ENCODE measurements around the gene RTN4IP1. TPM values are rescaled to one million over a fixed set of nuclear protein-coding genes. Genes with fewer than 3 reads are reported as not detected.

RTN4IP1 gene
- total and polyA plus RNA-seq, 2 of the 13 experiments (the other 11 are each of a cell fraction or from before 2014, with no cell fraction given) = 5.5 to 17.2 TPM

DNA sequence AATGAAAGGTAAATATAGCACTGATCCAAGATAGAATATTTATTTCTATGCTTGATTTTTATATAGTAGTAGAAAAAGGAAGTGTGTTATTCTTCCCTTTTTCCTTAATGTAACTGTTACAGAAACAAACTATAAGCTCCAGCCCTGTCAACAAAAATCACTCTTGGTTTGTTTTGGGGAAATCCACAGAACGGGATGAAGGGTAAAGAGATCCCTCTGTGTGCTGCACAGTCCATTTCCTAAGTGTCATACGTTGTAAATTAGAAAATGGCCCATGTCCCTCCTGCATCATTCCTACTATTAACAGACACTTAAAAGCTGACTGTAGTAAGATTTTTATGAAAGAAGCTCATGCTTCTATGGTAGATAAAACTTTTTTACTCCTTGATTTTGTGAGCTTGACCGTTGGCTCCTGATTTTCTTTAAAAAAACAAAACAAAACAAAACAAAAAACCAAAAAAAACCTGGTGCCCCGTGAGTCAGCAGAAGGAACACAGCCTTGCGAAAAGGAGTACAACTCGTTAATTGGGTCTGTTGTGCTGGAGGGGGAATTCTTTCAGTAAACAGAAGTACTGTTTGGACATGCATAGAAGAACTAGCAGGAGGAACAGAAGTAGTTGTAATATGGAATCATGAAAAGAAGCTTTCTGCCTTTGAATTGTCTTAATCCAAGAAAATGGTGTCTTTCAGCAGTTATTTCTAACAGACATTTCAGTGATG, 67.5 kb downstream of the RTN4IP1 start (continued):
- TF ChIP-seq, protein P1, sequence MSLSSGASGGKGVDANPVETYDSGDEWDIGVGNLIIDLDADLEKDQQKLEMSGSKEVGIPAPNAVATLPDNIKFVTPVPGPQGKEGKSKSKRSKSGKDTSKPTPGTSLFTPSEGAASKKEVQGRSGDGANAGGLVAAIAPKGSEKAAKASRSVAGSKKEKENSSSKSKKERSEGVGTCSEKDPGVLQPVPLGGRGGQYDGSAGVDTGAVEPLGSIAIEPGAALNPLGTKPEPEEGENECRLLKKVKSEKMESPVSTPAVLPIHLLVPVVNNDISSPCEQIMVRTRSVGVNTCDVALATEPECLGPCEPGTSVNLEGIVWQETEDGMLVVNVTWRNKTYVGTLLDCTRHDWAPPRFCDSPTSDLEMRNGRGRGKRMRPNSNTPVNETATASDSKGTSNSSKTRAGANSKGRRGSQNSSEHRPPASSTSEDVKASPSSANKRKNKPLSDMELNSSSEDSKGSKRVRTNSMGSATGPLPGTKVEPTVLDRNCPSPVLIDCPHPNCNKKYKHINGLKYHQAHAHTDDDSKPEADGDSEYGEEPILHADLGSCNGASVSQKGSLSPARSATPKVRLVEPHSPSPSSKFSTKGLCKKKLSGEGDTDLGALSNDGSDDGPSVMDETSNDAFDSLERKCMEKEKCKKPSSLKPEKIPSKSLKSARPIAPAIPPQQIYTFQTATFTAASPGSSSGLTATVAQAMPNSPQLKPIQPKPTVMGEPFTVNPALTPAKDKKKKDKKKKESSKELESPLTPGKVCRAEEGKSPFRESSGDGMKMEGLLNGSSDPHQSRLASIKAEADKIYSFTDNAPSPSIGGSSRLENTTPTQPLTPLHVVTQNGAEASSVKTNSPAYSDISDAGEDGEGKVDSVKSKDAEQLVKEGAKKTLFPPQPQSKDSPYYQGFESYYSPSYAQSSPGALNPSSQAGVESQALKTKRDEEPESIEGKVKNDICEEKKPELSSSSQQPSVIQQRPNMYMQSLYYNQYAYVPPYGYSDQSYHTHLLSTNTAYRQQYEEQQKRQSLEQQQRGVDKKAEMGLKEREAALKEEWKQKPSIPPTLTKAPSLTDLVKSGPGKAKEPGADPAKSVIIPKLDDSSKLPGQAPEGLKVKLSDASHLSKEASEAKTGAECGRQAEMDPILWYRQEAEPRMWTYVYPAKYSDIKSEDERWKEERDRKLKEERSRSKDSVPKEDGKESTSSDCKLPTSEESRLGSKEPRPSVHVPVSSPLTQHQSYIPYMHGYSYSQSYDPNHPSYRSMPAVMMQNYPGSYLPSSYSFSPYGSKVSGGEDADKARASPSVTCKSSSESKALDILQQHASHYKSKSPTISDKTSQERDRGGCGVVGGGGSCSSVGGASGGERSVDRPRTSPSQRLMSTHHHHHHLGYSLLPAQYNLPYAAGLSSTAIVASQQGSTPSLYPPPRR (CRISPR knock-in tag; IDR thresholded peaks at IDR 0.05; ENCODE audit: borderline replicate concordance) = no peak
- TF ChIP-seq NFYC (CRISPR knock-in tag; IDR thresholded peaks at IDR 0.05) = no peak
- no peak for TF ChIP-seq ZFP62 (CRISPR knock-in tag; IDR thresholded peaks at IDR 0.05)
- TF ChIP-seq ZBTB42 (CRISPR knock-in tag; IDR thresholded peaks at IDR 0.05) = no peak
- TF ChIP-seq BRCA1 (CRISPR knock-in tag; IDR thresholded peaks at IDR 0.05) = no peak
- no peak for TF ChIP-seq ZNF225 (CRISPR knock-in tag; IDR thresholded peaks at IDR 0.05)

DNA sequence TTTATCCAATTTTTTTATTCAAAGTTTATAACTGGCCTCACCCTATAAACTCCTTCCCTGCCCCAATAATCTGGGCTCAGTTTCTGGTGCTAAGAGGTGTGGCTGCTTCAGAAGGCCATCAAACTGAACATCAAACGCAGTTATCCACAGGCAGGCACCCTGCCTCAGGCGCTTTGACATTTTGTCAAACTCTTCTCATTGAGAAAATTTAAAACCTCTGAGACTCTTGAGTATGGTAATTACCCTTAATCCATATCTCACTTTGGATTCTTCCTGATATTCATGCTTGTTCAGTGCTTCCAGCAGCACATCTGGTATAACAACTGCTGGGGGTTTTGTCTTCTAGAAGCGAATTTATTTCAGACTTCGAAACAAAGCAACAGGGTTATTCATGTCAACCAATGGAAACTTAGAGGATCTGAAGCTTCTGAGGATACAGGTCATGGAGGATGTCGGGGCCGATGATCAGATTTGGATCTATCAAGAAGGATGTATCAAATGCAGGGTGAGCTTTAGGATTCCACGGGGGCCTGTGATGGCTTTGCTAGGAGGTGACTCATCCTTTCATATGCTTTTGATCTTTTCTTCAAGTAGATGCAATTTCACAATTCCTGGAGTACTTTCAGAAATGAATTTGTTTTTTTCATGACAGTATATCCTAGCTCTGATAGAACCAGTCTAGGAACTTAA, 68.2 kb downstream of the RTN4IP1 start:
- no peak for DNase-seq (ENCODE audit: low spot score)
- in situ Hi-C loops (cut with HindIII; ENCODE audit: extremely low pct_ligation_motif_present, low pct_unique_long_range_greater_than_20kb) (loop anchor here (10.0 kb wide), 1 partner anchor 226 kb away; no protein-coding TSS in a partner anchor), intact Hi-C loops (cut with micrococcal nuclease; ENCODE audit: unreplicated experiment) (no loop called here)
- Histone ChIP-seq H3K4me3 (replicated peaks in 1 of 3; ENCODE audit: insufficient read depth in 1 of 3, low read depth in 2 of 3, low read length in 3 of 3) (no peak overlapping the region), H3K9ac (ENCODE audit: insufficient read depth, low read depth, low read length) (no peak overlapping the region), H3K36me3 (replicated peaks in 1 of 2; ENCODE audit: control insufficient read depth in 1 of 2, insufficient read depth in 2 of 2, low read length in 2 of 2) (peaks cover 2 to 31% of the 10 kb centered on the region in 2 experiments; a peak in 4 of 5 replicates), H3K4me1 (ENCODE audit: insufficient read depth, low read length) (peaks cover 33% of the 10 kb centered on the region), H3K4me2 (ENCODE audit: low read depth, low read length) (no peak overlapping the region), H3K9me3 (ENCODE audit: low read length) (no peaks in the 10 kb centered on the region), H2AFZ (ENCODE audit: low read length) (no peak overlapping the region), H3K79me2 (ENCODE audit: insufficient read depth, low read length) (no peaks in the 10 kb centered on the region), H3K27ac (ENCODE audit: extremely low read length, insufficient read depth, low read length) (no peak overlapping the region), H4K20me1 (ENCODE audit: insufficient read depth, low read length) (no peaks in the 10 kb centered on the region), H3K27me3 (ENCODE audit: control insufficient read depth in 1 of 2, insufficient read depth in 2 of 2, low read length in 2 of 2) (no peaks in the 10 kb centered on the region)
- ChIA-PET CTCF (ENCODE audit: low intra/inter-chr PET ratio, low total read pairs) (no interaction called here), POLR2A (no interaction called here)
- ATAC-seq = no peak
- 96% methylated on average over 7 of the region's 7 CpGs for WGBS (ENCODE audit: low lambda C conversion rate)
- no peak for FAIRE-seq
- BruUV-seq (replicated peaks) = no TSS peak
- TF ChIP-seq ZNF891 (CRISPR knock-in tag; IDR thresholded peaks at IDR 0.05) (no peak), AHR (CRISPR knock-in tag; IDR thresholded peaks at IDR 0.05) (no peak)
- TF ChIP-seq, protein P2, sequence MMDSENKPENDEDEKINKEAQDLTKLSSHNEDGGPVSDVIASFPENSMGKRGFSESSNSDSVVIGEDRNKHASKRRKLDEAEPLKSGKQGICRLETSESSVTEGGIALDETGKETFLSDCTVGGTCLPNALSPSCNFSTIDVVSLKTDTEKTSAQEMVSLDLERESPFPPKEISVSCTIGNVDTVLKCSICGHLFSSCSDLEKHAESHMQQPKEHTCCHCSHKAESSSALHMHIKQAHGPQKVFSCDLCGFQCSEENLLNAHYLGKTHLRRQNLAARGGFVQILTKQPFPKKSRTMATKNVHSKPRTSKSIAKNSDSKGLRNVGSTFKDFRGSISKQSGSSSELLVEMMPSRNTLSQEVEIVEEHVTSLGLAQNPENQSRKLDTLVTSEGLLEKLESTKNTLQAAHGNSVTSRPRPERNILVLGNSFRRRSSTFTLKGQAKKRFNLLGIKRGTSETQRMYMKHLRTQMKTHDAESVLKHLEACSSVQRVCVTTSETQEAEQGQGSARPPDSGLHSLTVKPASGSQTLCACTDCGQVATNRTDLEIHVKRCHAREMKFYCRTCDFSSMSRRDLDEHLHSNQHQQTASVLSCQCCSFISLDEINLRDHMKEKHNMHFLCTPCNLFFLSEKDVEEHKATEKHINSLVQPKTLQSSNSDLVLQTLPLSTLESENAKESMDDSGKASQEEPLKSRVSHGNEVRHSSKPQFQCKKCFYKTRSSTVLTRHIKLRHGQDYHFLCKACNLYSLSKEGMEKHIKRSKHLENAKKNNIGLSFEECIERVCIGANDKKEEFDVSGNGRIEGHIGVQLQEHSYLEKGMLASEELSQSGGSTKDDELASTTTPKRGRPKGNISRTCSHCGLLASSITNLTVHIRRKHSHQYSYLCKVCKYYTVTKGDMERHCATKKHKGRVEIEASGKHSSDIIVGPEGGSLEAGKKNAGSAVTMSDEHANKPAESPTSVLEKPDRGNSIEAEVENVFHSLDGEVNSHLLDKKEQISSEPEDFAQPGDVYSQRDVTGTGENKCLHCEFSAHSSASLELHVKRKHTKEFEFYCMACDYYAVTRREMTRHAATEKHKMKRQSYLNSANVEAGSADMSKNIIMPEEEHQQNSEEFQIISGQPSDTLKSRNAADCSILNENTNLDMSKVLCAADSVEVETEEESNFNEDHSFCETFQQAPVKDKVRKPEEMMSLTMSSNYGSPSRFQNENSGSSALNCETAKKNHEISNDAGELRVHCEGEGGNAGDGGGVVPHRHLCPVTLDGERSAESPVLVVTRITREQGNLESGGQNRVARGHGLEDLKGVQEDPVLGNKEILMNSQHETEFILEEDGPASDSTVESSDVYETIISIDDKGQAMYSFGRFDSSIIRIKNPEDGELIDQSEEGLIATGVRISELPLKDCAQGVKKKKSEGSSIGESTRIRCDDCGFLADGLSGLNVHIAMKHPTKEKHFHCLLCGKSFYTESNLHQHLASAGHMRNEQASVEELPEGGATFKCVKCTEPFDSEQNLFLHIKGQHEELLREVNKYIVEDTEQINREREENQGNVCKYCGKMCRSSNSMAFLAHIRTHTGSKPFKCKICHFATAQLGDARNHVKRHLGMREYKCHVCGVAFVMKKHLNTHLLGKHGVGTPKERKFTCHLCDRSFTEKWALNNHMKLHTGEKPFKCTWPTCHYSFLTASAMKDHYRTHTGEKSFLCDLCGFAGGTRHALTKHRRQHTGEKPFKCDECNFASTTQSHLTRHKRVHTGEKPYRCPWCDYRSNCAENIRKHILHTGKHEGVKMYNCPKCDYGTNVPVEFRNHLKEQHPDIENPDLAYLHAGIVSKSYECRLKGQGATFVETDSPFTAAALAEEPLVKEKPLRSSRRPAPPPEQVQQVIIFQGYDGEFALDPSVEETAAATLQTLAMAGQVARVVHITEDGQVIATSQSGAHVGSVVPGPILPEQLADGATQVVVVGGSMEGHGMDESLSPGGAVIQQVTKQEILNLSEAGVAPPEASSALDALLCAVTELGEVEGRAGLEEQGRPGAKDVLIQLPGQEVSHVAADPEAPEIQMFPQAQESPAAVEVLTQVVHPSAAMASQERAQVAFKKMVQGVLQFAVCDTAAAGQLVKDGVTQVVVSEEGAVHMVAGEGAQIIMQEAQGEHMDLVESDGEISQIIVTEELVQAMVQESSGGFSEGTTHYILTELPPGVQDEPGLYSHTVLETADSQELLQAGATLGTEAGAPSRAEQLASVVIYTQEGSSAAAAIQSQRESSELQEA (CRISPR knock-in tag; IDR thresholded peaks at IDR 0.05; ENCODE audit: not compliant biosample characterization) = no peak

Measured in HepG2 (cell line).